Liver (tissue), 9 donors: ENCODE results near the gene MEN1. TPM values are rescaled to one million over a fixed set of nuclear protein-coding genes. Genes with fewer than 3 reads are reported as not detected.

Experiments used
- DNase-seq: peaks from one replicate; pipeline ENCODE4 v3.0.0-alpha.2; 2017; ENCODE audit warnings: low spot score
- H3K27ac ChIP-seq, 2 donors: one replicate each; pipeline ENCODE4 v1.7.0; 2013; ENCODE audit warnings: inconsistent platforms in 2 of 2, low read length in 2 of 2, control low read depth in 1 of 2, low read depth in 1 of 2, mild to moderate bottlenecking in 1 of 2
- H3K27me3 ChIP-seq, 4 donors: one replicate each; pipeline versions ENCODE4 v1.6.1 to v1.7.0; 2013; ENCODE audit warnings: low read length in 3 of 4, inconsistent platforms in 1 of 4, mild to moderate bottlenecking in 1 of 4, moderate library complexity in 1 of 4; ENCODE audit not compliant: control insufficient read depth in 4 of 4, insufficient read depth in 4 of 4
- H3K36me3 ChIP-seq, 4 donors: one replicate each; pipeline versions ENCODE4 v1.6.1 to v1.7.0; 2013; ENCODE audit warnings: low read length in 3 of 4, mild to moderate bottlenecking in 3 of 4, low read depth in 1 of 4, moderate library complexity in 1 of 4; ENCODE audit not compliant: control insufficient read depth in 4 of 4, insufficient read depth in 3 of 4
- H3K4me1 ChIP-seq, 4 donors: one replicate each; pipeline versions ENCODE4 v1.6.1 to v1.7.0; 2013; ENCODE audit warnings: low read length in 3 of 4, mild to moderate bottlenecking in 3 of 4, moderate library complexity in 1 of 4; ENCODE audit not compliant: control insufficient read depth in 4 of 4, insufficient read depth in 4 of 4
- H3K4me3 ChIP-seq, 3 donors: one replicate each; pipeline versions ENCODE4 v1.6.1 to v1.7.0; 2013; ENCODE audit warnings: low read length in 3 of 3, control low read depth in 1 of 3, low read depth in 1 of 3, mild to moderate bottlenecking in 1 of 3
- H3K9ac ChIP-seq, 2 donors: one replicate each; pipeline ENCODE4 v1.7.0; 2013; ENCODE audit warnings: low read length in 2 of 2, mild to moderate bottlenecking in 2 of 2, moderate library complexity in 2 of 2, control low read depth in 1 of 2, low read depth in 1 of 2
- H3K9me3 ChIP-seq, 4 donors: one replicate each; pipeline versions ENCODE4 v1.6.1 to v1.7.0; 2013; ENCODE audit warnings: low read length in 3 of 4; ENCODE audit not compliant: control insufficient read depth in 4 of 4
- ATF3 ChIP-seq: IDR thresholded peaks from 2 replicates; pipeline ENCODE4 v1.6.1; 2016; ENCODE audit warnings: antibody characterized with exemption
- CTCF ChIP-seq: fragments of 150-350 bp; IDR thresholded peaks from 2 replicates; pipeline ENCODE4 v1.5.1; 2017; ENCODE audit warnings: improper control_type of control experiment, low read depth, low read length; ENCODE audit not compliant: missing input control
- EGR1 ChIP-seq, 2 donors: IDR thresholded peaks; 2 replicates each; pipeline ENCODE4 v1.6.1; 2016 to 2018; ENCODE audit warnings: antibody characterized with exemption in 2 of 2, low read depth in 2 of 2
- FOXA2 ChIP-seq: IDR thresholded peaks from 2 replicates; pipeline ENCODE4 v1.6.1; 2016; ENCODE audit warnings: antibody characterized with exemption
- GABPA ChIP-seq, 2 donors: IDR thresholded peaks in 1 of 2; conservative IDR thresholded peaks in 1 of 2; 2 replicates each; pipeline ENCODE4 v1.6.1; 2016; ENCODE audit warnings: antibody characterized with exemption in 2 of 2, mild to moderate bottlenecking in 1 of 2, moderate library complexity in 1 of 2
- HNF4A ChIP-seq, 2 donors: conservative IDR thresholded peaks; 2 replicates each; pipeline ENCODE4 v1.6.1; 2016; ENCODE audit warnings: antibody characterized with exemption in 2 of 2, mild to moderate bottlenecking in 2 of 2
- HNF4G ChIP-seq: IDR thresholded peaks from 2 replicates; pipeline ENCODE4 v1.6.1; 2016; ENCODE audit warnings: antibody characterized with exemption
- JUND ChIP-seq, 2 donors: IDR thresholded peaks; 2 replicates each; pipeline ENCODE4 v1.6.1; 2016; ENCODE audit warnings: antibody characterized with exemption in 2 of 2
- NR2F2 ChIP-seq: IDR thresholded peaks from 2 replicates; pipeline ENCODE4 v1.6.1; 2016; ENCODE audit warnings: antibody characterized with exemption
- RAD21 ChIP-seq, 2 donors: IDR thresholded peaks; 2 replicates each; pipeline ENCODE4 v1.6.1; 2016; ENCODE audit warnings: antibody characterized with exemption in 2 of 2, mild to moderate bottlenecking in 2 of 2
- RXRA ChIP-seq, 2 donors: IDR thresholded peaks; 2 replicates each; pipeline ENCODE4 v1.6.1; 2017 to 2018; ENCODE audit warnings: antibody characterized with exemption in 2 of 2, mild to moderate bottlenecking in 1 of 2
- SP1 ChIP-seq: IDR thresholded peaks from 2 replicates; pipeline ENCODE4 v1.6.1; 2018; ENCODE audit warnings: antibody characterized with exemption, mild to moderate bottlenecking
- TAF1 ChIP-seq: conservative IDR thresholded peaks from 2 replicates; pipeline ENCODE4 v1.6.1; 2016; ENCODE audit warnings: antibody characterized with exemption, mild to moderate bottlenecking
- YY1 ChIP-seq: IDR thresholded peaks from 2 replicates; pipeline ENCODE4 v1.6.1; 2016; ENCODE audit warnings: antibody characterized with exemption, mild to moderate bottlenecking
- WGBS: extraction: QIAGEN DNeasy Blood & Tissue Kit; methylation state at CpG from one replicate; pipeline ENCODE4 v1.1.7; 2013; 5-methylcytosine and 5-hydroxymethylcytosine counted together
- polyA plus RNA-seq, 2 donors: library from polyadenylated mRNA; stranded (reverse) in 1 of 2; unstranded in 1 of 2; fragments of 200-250 nt in 1 of 2; fragments of >200 nt in 1 of 2; fragmentation: Nextera tagmentation in 1 of 2; extraction: Ambion mirVana in 1 of 2; gene quantifications; one replicate each; pipeline versions ENCODE4 v1.2.1 to v1.2.3, GENCODE V29; 2013 to 2015
- total RNA-seq, 2 donors: library from RNA; depleted of rRNA; stranded (reverse); fragments of >200 nt; gene quantifications; one replicate each; pipeline ENCODE4 v1.2.3, GENCODE V29; 2014
- TF ChIP-seq, protein P1 (sequence below): IDR thresholded peaks from 2 replicates; pipeline ENCODE4 v1.6.1; 2016; ENCODE audit warnings: antibody characterized with exemption
- TF ChIP-seq, protein P2 (sequence below): IDR thresholded peaks from 2 replicates; pipeline ENCODE4 v1.6.1; 2016; ENCODE audit warnings: antibody characterized with exemption
- donor health status: healthy.
- donor health status: healthy.
- donor health status: healthy.
- donor health status: healthy.
- donor health status: healthy.

MEN1 gene
- total and polyA plus RNA-seq, 4 donors, result 9.0 to 15.1 (median 13.4) TPM

- WGBS, result 96% methylated on average over 14 of the region's 14 CpGs
Observed at GRCh38 chr11:64791781-64792291, 18.5 kb downstream of the MEN1 start.

GRCh38 chr11:64790205-64791095, 19.9 kb downstream of the MEN1 start:
- H3K9ac ChIP-seq, result no peak overlapping the region
- no peak overlapping the region for H3K27ac ChIP-seq
- peaks cover 0 to 6% (median 1%) of the 10 kb centered on the region in 4 donors for H3K36me3 ChIP-seq
- H3K27me3 ChIP-seq, result no peaks in the 10 kb centered on the region
- H3K4me3 ChIP-seq, result no peak overlapping the region
- 90% methylated on average over 25 of the region's 25 CpGs for WGBS
- no peak for DNase-seq
- TF ChIP-seq FOXA2, result no peak
- TF ChIP-seq NR2F2, result no peak
- TF ChIP-seq ATF3, result no peak
- TF ChIP-seq RXRA (IDR thresholded peaks at IDR 0.05), result no peak
- no peak for TF ChIP-seq GABPA (IDR thresholded peaks at IDR 0.05 in 1 of 2, conservative IDR thresholded peaks at IDR 0.05 in 1 of 2)
- TF ChIP-seq, protein P1, sequence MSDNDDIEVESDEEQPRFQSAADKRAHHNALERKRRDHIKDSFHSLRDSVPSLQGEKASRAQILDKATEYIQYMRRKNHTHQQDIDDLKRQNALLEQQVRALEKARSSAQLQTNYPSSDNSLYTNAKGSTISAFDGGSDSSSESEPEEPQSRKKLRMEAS, result no peak
- TF ChIP-seq JUND (IDR thresholded peaks at IDR 0.05), result no peak
- no peak for TF ChIP-seq HNF4A (conservative IDR thresholded peaks at IDR 0.05)
- no peak for TF ChIP-seq CTCF
- TF ChIP-seq SP1, result no peak
- TF ChIP-seq, protein P2, sequence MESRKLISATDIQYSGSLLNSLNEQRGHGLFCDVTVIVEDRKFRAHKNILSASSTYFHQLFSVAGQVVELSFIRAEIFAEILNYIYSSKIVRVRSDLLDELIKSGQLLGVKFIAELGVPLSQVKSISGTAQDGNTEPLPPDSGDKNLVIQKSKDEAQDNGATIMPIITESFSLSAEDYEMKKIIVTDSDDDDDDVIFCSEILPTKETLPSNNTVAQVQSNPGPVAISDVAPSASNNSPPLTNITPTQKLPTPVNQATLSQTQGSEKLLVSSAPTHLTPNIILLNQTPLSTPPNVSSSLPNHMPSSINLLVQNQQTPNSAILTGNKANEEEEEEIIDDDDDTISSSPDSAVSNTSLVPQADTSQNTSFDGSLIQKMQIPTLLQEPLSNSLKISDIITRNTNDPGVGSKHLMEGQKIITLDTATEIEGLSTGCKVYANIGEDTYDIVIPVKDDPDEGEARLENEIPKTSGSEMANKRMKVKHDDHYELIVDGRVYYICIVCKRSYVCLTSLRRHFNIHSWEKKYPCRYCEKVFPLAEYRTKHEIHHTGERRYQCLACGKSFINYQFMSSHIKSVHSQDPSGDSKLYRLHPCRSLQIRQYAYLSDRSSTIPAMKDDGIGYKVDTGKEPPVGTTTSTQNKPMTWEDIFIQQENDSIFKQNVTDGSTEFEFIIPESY, result no peak
- no peak for TF ChIP-seq YY1
- TF ChIP-seq HNF4G, result no peak
- no peaks in the 10 kb centered on the region for H3K9me3 ChIP-seq
- peaks cover 0 to 5% (median 2%) of the 10 kb centered on the region in 4 donors for H3K4me1 ChIP-seq

More at GRCh38 chr11:64791781-64792291, 18.5 kb downstream of the MEN1 start:
- H3K9me3 ChIP-seq, result no peaks in the 10 kb centered on the region
- H3K4me1 ChIP-seq, result peaks cover 0 to 5% (median 2%) of the 10 kb centered on the region in 4 donors
- no peaks in the 10 kb centered on the region for H3K27me3 ChIP-seq
- peaks cover 0 to 8% (median 2%) of the 10 kb centered on the region in 4 donors for H3K36me3 ChIP-seq
- H3K9ac ChIP-seq, result no peak overlapping the region
- TF ChIP-seq TAF1, result no peak
- TF ChIP-seq JUND (IDR thresholded peaks at IDR 0.05), result no peak
- no peak for TF ChIP-seq ATF3
- TF ChIP-seq FOXA2, result no peak
- no peak for TF ChIP-seq RAD21 (IDR thresholded peaks at IDR 0.05)
- no peak for TF ChIP-seq YY1
- TF ChIP-seq, protein P2, result no peak
- no peak for TF ChIP-seq NR2F2
- no peak for TF ChIP-seq EGR1 (IDR thresholded peaks at IDR 0.05; ENCODE audit: low read depth in 2 of 2)
- no peak for TF ChIP-seq SP1
- no peak for TF ChIP-seq HNF4G
- no peak overlapping the region for H3K4me3 ChIP-seq
- H3K27ac ChIP-seq, result no peak overlapping the region
- DNase-seq, result no peak
